GM19035 (cell line): ENCODE results near the gene CNGA4.
"Not testable (repeated sequence)": the region's sequence is repeated elsewhere in the genome, so short reads cannot be mapped to it uniquely, and the experiment has no call there.

Experiments used
- ATAC-seq: cut with Tn5 transposase; IDR thresholded peaks from one replicate; pipeline ENCODE4 v1.9.1; 2021; ENCODE audit not compliant: unreplicated experiment

CNGA4 gene

GRCh38 chr11:6260207-6260726 lies 21.4 kb downstream of the CNGA4 start:
- ATAC-seq = no peak

GRCh38 chr11:6263662-6264061 lies 24.8 kb downstream of the CNGA4 start:
- no peak for ATAC-seq

- no peak for ATAC-seq
Observed at GRCh38 chr11:6268820-6269219, 29.9 kb downstream of the CNGA4 start.

DNA sequence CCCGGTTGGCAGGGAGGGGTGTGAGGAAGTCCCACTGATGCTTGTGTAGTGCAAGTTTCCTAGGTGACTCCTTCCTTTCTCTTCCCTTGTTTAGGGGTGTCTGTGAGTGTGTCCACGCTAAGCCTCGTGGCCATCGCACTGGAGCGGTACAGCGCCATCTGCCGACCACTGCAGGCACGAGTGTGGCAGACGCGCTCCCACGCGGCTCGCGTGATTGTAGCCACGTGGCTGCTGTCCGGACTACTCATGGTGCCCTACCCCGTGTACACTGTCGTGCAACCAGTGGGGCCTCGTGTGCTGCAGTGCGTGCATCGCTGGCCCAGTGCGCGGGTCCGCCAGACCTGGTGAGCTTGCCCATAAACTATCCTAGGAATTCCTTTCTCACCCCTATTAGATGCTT lies 31.1 kb downstream of the CNGA4 start:
- no peak for ATAC-seq

- ATAC-seq = no peak
Observed at GRCh38 chr11:6270584-6271246, 31.8 kb downstream of the CNGA4 start.

GRCh38 chr11:6271598-6271997 lies 32.7 kb downstream of the CNGA4 start:
- ATAC-seq = no peak

GRCh38 chr11:6273188-6273587 lies 34.3 kb downstream of the CNGA4 start:
- no peak for ATAC-seq

- not testable (repeated sequence) for ATAC-seq
Observed at GRCh38 chr11:6280809-6281208, 41.9 kb downstream of the CNGA4 start.

GRCh38 chr11:6283453-6284023 lies 44.6 kb downstream of the CNGA4 start:
- no peak for ATAC-seq

GRCh38 chr11:6284250-6284649 lies 45.4 kb downstream of the CNGA4 start:
- no peak for ATAC-seq

DNA sequence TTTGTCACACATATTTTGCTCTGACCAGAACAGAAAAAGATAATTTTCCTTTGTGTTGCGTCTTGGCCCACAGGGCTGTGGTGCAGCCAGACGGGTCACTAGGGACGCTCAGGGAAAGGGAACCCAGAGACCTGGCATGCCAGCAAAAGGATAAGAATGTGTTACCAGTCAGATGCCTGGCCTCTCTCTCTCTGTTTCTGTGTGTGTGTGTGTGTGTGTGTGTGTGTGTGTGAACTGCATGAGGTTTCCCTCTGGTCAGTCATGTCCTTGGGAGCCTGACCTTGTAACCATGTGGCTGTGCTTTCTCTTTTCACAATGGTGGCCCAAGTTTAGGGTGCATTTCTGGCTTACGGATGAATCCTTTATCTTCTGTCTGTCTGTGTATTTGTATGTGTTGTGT lies 46.1 kb downstream of the CNGA4 start:
- no peak for ATAC-seq
